Ishikawa (cell line): ENCODE measurements around the gene CHRNB1.

Experiments used
- CREB1 ChIP-seq: IDR thresholded peaks from 2 replicates; pipeline ENCODE4 v1.6.1; 2012; ENCODE audit warnings: low read depth
- EGR1 ChIP-seq: IDR thresholded peaks from 2 replicates; pipeline ENCODE4 v1.6.1; 2012
- EP300 ChIP-seq: IDR thresholded peaks from 2 replicates; pipeline ENCODE4 v1.6.1; 2012; ENCODE audit warnings: borderline replicate concordance
- RAD21 ChIP-seq: IDR thresholded peaks from 2 replicates; pipeline ENCODE4 v1.6.1; 2012; ENCODE audit warnings: low read depth
- REST ChIP-seq: IDR thresholded peaks from 2 replicates; pipeline ENCODE4 v1.6.1; 2012; ENCODE audit warnings: low read depth, mild to moderate bottlenecking
- TAF1 ChIP-seq: IDR thresholded peaks from 2 replicates; pipeline ENCODE4 v1.6.1; 2012; ENCODE audit warnings: low read depth, mild to moderate bottlenecking
- TEAD4 ChIP-seq: IDR thresholded peaks from 2 replicates; pipeline ENCODE4 v1.6.1; 2012
- USF1 ChIP-seq: IDR thresholded peaks from 2 replicates; pipeline ENCODE4 v1.6.1; 2012
- YY1 ChIP-seq: IDR thresholded peaks from 2 replicates; pipeline ENCODE4 v1.6.1; 2012; ENCODE audit warnings: low read depth

- TF ChIP-seq EP300 (no peak), TAF1 (no peak), EGR1 (no peak), TEAD4 (peak; percentile 1; the same call in 1 of the 2 replicates), CREB1 (no peak), USF1 (no peak), RAD21 (no peak), YY1 (no peak), REST (no peak)
Observed at GRCh38 chr17:7435676-7436555, 8.9 kb upstream of the CHRNB1 start.
